ENCODE results near the gene FAM168A. TPM values are rescaled to one million over a fixed set of nuclear protein-coding genes. Genes with fewer than 3 reads are reported as not detected.
"Not testable (repeated sequence)": the region's sequence is repeated elsewhere in the genome, so short reads cannot be mapped to it uniquely, and the experiment has no call there.

Gene FAM168A
- polyA plus RNA-seq, 1 donor from 2014 or later: 2.6 TPM

DNA sequence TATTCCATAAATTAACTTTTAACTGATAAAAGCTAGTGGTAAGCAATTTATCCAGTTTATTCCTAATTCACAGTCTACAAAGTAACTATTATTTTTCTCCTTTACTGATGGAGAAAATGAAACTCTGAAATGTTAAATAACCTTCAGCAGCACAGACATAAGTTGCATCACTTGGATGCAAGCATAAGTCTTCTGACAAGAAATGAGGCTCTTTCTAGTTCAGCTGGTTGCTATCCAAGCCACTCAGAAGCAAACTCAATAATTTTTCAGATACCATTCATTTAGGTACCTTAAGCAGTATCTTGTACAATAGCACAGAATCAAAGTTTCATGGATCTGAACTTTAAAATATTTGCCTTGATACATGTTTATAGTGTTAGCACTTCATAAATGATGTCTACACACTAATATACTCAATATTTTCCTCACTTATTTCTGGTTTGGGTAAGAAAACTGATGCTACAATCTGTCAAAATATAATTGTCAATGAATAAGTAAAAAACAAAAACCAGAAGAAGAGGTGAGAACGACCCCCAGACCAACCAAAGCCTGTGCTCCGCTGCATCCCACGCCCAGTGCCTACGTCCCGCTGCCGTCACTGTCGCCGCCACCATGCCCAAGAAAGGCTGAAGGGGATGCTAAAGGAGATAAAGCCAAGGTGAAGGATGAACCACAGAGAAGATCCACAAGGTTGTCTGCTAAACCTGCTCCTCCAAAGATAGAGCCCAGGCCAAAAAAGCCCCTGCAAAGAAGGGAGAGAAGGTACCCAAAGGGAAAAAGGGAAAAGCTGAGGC, 18.1 kb downstream of the FAM168A start:
- peaks cover 1 to 12% (median 10%) of the 10 kb centered on the region in 3 donors for H3K4me1 Mint-ChIP-seq
- peaks cover 9% of the 10 kb centered on the region for H3K36me3 Mint-ChIP-seq
- no peaks in the 10 kb centered on the region for H3K27me3 Mint-ChIP-seq
- H3K9me3 Mint-ChIP-seq: no peaks in the 10 kb centered on the region
- no peak overlapping the region for H3K4me3 Mint-ChIP-seq
- peak overlapping the region in 1 of 3 donors; percentile 11 for H3K27ac Mint-ChIP-seq

DNA sequence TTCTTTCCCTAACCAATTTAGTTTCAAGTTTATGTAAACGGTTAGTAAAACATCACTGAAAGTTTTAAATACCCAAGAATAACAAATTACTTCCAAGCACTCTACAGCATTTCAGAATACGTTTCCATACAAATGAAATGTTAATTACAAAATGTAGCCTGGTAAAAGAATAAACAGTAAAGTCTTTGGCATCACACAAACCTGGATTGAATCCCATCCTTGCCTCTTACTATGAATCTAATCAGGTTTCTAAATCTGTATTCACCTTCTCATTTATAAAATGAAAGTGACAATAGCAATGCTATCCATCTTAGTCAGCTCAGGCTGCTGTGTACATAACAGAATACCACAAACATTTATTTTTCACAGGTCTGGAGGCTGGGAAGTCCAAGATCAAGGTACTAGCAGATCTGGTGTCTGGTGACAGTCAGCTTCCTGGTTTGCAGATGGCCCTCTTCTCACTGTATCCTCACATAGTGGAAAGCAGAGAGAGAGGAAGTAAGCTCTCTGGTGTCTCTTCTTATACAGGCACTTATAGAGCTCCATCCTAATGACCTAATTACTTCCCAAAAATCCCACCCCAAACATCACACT, 19.2 kb downstream of the FAM168A start:
- Mint-ChIP-seq H3K9me3 (no peaks in the 10 kb centered on the region), H3K27ac (no peak overlapping the region)

DNA sequence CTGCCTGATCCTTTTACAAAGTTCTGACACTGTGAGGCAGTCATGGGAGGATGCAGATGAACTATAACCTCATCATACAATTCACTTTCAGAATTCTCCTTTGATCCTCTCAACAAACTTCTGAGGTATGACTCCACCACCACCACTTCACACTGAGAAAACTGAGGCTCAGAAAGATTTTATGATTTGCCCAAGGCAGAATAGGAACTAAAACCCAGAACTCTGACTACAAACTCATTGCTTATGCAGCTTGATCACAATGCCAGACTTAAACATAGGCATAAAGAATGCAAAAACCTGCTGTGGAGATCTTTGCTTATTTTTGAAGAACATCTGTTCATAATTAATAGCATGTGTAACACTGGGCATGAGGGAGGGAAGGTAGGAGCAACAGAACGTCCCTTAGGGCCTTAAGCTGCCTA, 20.4 kb downstream of the FAM168A start:
- Mint-ChIP-seq H3K4me1 (peaks cover 1 to 14% (median 7%) of the 10 kb centered on the region in 3 donors), H3K27ac (no peak overlapping the region), H3K36me3 (peaks cover 5% of the 10 kb centered on the region), H3K27me3 (no peaks in the 10 kb centered on the region), H3K4me3 (no peak overlapping the region), H3K9me3 (no peaks in the 10 kb centered on the region)

More for the DNA sequence above, 19.2 kb downstream of the FAM168A start:
- H3K4me3 Mint-ChIP-seq: no peak overlapping the region
- H3K27me3 Mint-ChIP-seq: no peaks in the 10 kb centered on the region
- peaks cover 1 to 10% (median 10%) of the 10 kb centered on the region in 3 donors for H3K4me1 Mint-ChIP-seq
- peaks cover 8% of the 10 kb centered on the region for H3K36me3 Mint-ChIP-seq

DNA sequence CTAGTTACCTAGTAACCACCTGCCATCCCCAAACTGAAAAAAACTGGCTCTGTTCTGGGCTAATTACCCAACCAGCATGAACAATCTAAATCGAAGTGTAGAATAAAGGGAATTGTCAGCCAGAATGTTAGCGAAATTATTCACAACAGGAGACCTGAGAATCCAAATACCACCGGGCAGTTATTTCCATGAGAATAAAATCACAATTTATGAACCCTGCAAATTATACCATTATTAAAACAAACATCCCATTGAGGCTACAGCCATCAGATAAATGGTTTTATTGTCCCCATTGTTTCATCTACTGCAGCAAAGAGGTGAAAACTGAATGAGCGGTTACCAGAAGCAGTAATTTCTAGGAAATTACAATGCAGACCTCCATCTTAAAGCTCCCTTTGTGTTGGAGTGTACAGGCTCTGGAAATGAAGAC, 21.7 kb downstream of the FAM168A start:
- Mint-ChIP-seq H3K4me3 (no peak overlapping the region), H3K36me3 (peaks cover 5% of the 10 kb centered on the region), H3K27me3 (no peaks in the 10 kb centered on the region), H3K4me1 (peaks cover 1 to 13% (median 7%) of the 10 kb centered on the region in 3 donors), H3K9me3 (no peaks in the 10 kb centered on the region), H3K27ac (no peak overlapping the region)

DNA sequence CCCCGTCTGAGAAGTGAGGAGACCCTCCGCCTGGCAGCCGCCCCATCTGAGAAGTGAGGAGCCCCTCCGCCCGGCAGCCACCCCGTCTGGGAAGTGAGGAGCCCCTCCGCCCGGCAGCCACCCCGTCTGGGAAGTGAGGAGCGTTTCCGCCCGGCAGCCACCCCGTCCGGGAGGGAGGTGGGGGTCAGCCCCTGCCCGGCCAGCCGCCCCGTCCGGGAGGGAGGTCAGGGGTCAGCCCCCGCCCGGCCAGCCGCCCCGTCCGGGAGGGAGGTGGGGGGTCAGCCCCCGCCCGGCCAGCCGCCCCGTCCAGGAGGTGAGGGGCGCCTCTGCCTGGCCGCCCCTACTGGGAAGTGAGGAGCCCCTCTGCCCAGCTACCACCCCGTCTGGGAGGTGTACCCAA, 25.9 kb downstream of the FAM168A start:
- not testable (repeated sequence) for H3K4me1 Mint-ChIP-seq, H3K9me3 Mint-ChIP-seq, H3K36me3 Mint-ChIP-seq, H3K4me3 Mint-ChIP-seq, H3K27ac Mint-ChIP-seq, H3K27me3 Mint-ChIP-seq

DNA sequence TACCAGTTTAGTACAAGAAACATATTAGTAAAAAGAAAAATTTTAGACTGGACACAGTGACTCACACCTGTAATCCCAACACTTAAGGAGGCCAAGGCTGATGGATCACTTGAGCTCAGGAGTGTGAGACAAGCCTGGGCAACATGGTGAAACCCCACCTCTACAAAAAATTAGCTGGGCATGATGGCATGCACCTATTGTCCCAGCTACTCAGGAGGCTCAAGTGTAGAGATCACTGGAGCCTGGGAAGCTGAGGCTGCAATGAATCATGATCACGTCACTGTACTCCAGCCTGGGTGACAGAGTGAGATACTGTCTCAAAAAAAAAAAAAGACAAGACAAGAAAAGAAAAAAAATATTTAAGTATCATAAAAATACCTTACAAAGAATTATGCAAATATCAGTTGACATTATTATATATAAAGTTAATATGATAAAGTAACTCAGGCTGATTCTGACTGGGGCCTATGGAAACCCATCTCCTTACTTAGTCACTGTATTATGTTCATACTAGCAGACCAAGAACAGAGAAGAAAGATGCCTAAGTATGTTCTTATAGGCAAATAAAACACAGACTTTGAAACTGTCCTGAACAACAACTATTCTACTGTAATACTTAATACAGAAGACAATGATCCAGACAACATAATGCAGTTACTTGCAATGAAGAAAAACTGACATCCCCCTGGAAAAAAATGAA, 27.3 kb downstream of the FAM168A start:
- H3K36me3 Mint-ChIP-seq: peaks cover 8% of the 10 kb centered on the region
- peak overlapping the region in 1 of 3 donors; percentile 8 for H3K27ac Mint-ChIP-seq
- peaks cover 0 to 4% (median 1%) of the 10 kb centered on the region in 3 donors for H3K4me1 Mint-ChIP-seq
- H3K4me3 Mint-ChIP-seq: no peak overlapping the region
- no peaks in the 10 kb centered on the region for H3K27me3 Mint-ChIP-seq
- no peaks in the 10 kb centered on the region for H3K9me3 Mint-ChIP-seq

DNA sequence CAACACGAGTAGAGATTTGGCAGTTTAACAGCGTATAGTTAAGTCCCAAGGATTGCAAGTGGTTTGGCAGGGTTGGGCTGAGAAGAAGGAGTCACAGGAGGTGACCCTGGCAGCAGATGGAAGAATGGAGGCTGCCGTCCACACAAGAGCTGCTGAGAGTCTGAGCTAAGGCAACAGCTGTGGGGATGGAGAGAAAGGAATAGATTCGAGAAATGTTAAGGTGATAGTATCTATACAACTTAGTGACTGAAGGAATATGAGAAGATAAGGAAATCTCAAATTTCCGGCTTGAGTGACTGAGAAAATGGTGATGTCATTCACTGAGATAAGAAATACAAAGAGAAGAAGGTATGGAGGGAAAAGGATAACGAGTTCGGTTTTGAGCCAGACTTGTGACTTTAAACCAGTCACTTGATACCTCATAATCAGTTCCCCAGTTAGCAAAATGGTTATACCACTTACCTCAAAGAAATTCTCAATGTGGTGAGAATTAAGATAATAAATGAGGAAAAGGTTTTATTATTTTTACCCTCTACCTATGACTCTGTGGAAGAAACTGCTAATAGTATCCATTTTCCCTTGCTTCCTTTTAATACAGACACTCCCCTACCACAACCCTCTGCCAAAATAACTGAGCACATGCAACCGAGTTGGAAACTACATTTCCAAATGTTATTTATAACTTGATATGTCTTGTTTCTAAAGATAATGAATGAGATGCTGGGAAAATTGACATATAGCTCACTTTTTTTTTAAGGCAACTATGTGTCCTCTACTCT, 30.7 kb downstream of the FAM168A start:
- Mint-ChIP-seq H3K36me3 (peaks cover 8% of the 10 kb centered on the region), H3K27ac (no peak overlapping the region), H3K27me3 (no peaks in the 10 kb centered on the region), H3K4me1 (peaks cover 0 to 3% (median 0%) of the 10 kb centered on the region in 3 donors), H3K9me3 (no peaks in the 10 kb centered on the region), H3K4me3 (no peak overlapping the region)

DNA sequence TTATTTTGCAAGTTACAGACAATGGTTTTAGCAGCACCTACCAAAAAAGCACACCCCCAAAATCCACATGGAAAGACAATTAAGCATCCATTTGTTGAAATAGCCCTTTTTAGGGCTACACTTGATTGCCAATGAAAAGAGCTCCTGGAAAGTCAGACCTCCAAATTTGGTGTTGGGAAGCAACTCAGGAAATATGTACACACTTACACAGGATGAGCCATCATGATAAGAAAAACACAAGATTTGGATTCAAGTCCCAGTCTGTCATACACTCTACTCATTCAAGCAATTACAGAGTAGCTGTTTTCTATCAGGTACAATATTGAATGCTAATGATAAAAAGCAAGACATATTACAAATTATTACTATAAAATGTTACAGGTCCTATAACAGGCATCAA, 31.5 kb downstream of the FAM168A start:
- H3K4me1 Mint-ChIP-seq: peaks cover 0 to 3% (median 0%) of the 10 kb centered on the region in 3 donors
- no peaks in the 10 kb centered on the region for H3K9me3 Mint-ChIP-seq
- H3K27ac Mint-ChIP-seq: no peak overlapping the region
- no peaks in the 10 kb centered on the region for H3K27me3 Mint-ChIP-seq
- H3K36me3 Mint-ChIP-seq: peaks cover 8% of the 10 kb centered on the region
- H3K4me3 Mint-ChIP-seq: no peak overlapping the region

DNA sequence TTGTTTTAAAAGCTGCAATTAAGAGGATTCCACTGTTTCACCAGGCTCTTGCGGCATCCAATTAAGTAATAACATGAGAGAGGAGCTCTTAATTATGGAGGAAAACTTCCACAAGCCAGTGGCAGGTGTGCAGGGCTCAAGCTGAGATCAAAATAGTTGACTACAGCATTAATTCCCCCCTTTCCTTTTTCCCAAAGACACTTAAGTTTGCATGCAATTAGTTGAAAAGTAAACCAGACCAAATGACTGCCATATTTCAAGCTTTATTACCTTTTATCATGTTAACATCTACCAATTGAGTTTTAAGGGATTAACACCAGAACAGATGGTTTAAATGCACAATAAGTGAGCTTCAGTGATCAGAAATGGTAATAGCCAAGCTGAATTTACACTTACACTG, 32.1 kb downstream of the FAM168A start:
- peaks cover 8% of the 10 kb centered on the region for H3K36me3 Mint-ChIP-seq
- H3K9me3 Mint-ChIP-seq: no peaks in the 10 kb centered on the region
- H3K27me3 Mint-ChIP-seq: no peaks in the 10 kb centered on the region
- no peak overlapping the region for H3K4me3 Mint-ChIP-seq
- peaks cover 0 to 3% (median 0%) of the 10 kb centered on the region in 3 donors for H3K4me1 Mint-ChIP-seq
- no peak overlapping the region for H3K27ac Mint-ChIP-seq

DNA sequence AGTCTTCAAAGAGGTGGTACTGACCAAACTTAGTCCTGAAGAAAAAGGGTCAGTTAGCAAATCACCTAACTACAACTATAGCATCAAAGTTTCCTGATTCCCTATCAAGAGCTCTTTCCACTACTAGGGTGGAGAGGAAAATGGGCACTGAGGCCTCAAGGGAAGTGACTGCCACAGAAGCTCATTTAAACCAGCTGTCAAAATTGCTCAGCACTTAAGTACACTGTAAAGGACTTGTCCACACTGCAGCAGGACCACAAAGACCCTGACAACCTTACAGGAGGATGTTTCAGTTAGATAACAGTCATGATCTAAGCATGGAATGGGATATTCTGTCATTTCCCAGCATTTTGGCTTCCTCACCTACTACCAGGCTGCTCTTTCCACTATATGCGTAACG, 33.0 kb downstream of the FAM168A start:
- Mint-ChIP-seq H3K27ac (no peak overlapping the region), H3K4me3 (no peak overlapping the region), H3K27me3 (no peaks in the 10 kb centered on the region)

DNA sequence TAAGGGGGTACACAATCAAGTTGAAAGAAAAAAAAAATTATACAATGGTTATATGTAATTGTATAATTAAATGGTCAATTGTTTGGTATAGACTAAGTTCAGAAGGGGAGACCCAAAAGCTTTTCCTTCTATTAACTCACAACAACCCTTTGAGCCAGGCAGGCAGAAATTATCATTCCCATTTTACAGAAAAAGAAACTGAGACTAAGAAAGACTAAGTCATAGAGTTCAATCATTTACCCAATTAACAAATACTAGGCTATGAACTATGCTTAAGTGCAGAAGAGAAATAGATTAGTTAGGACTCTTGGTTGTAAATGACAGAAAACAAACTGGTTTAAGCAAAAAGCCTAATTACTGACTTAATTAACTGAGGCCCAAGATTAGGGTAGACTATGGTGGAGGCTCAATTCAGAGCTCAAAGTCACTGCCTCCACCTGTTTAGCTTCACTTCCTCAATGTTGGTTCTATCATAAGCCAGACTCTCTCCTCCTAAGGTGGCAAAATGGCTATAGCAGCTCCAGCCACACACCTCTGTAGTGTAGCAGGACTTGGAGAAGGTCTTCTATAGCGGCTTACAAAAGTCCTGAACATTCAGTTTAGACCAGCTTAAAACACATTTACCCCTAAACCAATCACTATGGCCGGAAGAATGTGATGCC, 34.2 kb downstream of the FAM168A start:
- Mint-ChIP-seq H3K9me3 (no peaks in the 10 kb centered on the region), H3K4me3 (no peak overlapping the region), H3K27ac (no peak overlapping the region)

More for the DNA sequence above, 33.0 kb downstream of the FAM168A start:
- Mint-ChIP-seq H3K4me1 (peaks cover 0 to 3% (median 0%) of the 10 kb centered on the region in 3 donors), H3K36me3 (peaks cover 8% of the 10 kb centered on the region), H3K9me3 (no peaks in the 10 kb centered on the region)

DNA sequence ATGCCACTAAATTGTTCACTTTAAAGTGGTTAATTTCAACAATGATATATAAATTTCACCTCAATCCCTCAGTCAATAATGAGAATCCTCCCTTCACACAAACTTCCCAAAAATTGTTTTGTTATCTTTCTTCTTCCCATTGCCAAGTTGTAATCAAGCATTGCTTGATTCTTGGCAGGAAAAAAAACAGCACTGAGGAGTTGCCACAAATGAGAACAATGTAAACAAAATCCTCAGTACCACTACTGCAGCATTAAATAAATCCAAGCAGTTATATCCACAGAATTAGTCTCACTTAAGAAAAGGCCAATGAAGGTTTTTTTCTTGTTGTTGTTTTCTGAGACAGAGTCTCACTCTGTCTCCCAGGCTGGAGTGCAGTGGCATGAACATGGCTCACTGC, 38.2 kb downstream of the FAM168A start:
- Mint-ChIP-seq H3K27me3 (no peaks in the 10 kb centered on the region), H3K36me3 (peaks cover 5% of the 10 kb centered on the region), H3K9me3 (no peaks in the 10 kb centered on the region), H3K4me1 (peaks cover 0 to 6% (median 3%) of the 10 kb centered on the region in 3 donors), H3K4me3 (no peak overlapping the region), H3K27ac (no peak overlapping the region)

More for the DNA sequence above, 34.2 kb downstream of the FAM168A start:
- H3K36me3 Mint-ChIP-seq: peaks cover 9% of the 10 kb centered on the region
- H3K27me3 Mint-ChIP-seq: no peaks in the 10 kb centered on the region
- peaks cover 0 to 3% (median 0%) of the 10 kb centered on the region in 3 donors for H3K4me1 Mint-ChIP-seq

DNA sequence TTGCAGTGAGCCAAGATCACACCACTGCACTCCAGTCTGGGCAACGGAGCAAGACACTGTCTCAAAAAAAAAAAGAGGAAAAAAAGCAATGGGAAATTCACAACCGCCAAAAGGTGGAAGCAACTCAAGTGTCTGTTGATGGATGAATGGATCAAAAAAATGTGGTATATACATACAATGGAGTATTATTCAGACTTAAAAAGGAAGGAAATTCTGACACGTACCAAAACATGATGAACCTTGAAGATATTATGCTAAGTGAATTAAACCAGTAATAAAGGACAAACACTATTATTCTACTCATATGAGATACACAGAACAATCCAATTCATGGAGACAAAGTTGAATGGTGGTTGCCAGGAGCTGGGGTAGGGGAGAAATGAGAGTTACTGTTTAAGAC, 40.9 kb downstream of the FAM168A start:
- peaks cover 0 to 7% (median 4%) of the 10 kb centered on the region in 3 donors for H3K4me1 Mint-ChIP-seq
- H3K36me3 Mint-ChIP-seq: peaks cover 9% of the 10 kb centered on the region
- no peak overlapping the region for H3K4me3 Mint-ChIP-seq
- H3K27ac Mint-ChIP-seq: no peak overlapping the region
- H3K9me3 Mint-ChIP-seq: no peaks in the 10 kb centered on the region
- H3K27me3 Mint-ChIP-seq: no peaks in the 10 kb centered on the region

DNA sequence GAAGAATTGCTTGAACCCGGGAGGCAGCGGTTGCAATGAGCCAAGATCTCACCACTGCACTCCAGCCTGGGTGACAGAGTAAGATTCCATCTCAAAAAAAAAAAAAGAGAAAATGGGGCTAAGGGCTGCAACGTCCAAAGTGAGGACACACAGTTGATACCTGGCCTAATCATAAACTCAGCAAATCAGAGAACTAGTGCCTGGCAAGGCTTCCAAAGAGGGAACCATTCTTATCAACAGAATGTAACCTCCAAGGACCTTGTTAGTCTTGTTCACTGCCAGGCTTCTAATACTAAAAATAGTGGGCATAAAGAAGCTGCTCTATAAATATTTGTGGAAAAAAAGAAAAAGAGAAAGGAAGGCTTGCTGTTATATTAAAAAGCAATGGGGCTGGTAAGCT, 42.3 kb downstream of the FAM168A start:
- no peak overlapping the region for H3K4me3 Mint-ChIP-seq
- H3K4me1 Mint-ChIP-seq: peaks cover 4 to 12% (median 8%) of the 10 kb centered on the region in 3 donors
- peaks cover 9% of the 10 kb centered on the region for H3K36me3 Mint-ChIP-seq
- H3K27me3 Mint-ChIP-seq: no peaks in the 10 kb centered on the region
- H3K9me3 Mint-ChIP-seq: no peaks in the 10 kb centered on the region
- H3K27ac Mint-ChIP-seq: no peak overlapping the region
